BLaER1 treated with 17β-estradiol and CSF1 and Interleukin-3, amounts not matched to agents 10 nM and 100 nM (cell line): ENCODE data around the gene RGS16.

Experiments
- H3K27ac ChIP-seq, 11 experiments: shearing (Covaris generic); formaldehyde crosslinking; 2 replicates each; pipeline ENCODE4 v1.8.1; 2022
- H3K27me3 ChIP-seq, 11 experiments: shearing (Covaris generic); formaldehyde crosslinking; 2 replicates each; pipeline ENCODE4 v1.8.1; 2022
- H3K36me3 ChIP-seq, 11 experiments: shearing (Covaris generic); formaldehyde crosslinking; 2 replicates each; pipeline ENCODE4 v1.8.1; 2022
- H3K4me1 ChIP-seq, 10 experiments: shearing (Covaris generic); formaldehyde crosslinking; 2 replicates each; pipeline ENCODE4 v1.8.1; 2022
- H3K4me2 ChIP-seq, 11 experiments: shearing (Covaris generic); formaldehyde crosslinking; 2 replicates each; pipeline ENCODE4 v1.8.1; 2022
- H3K4me3 ChIP-seq, 10 experiments: shearing (Covaris generic); formaldehyde crosslinking; 2 replicates each; pipeline ENCODE4 v1.8.1; 2022
- H3K9ac ChIP-seq, 11 experiments: shearing (Covaris generic); formaldehyde crosslinking; 2 replicates each; pipeline ENCODE4 v1.8.1; 2022
- H3K9me3 ChIP-seq, 11 experiments: shearing (Covaris generic); formaldehyde crosslinking; replicated peaks in 1 of 11; 2 replicates each; pipeline ENCODE4 v1.8.1; 2022
- H4K20me1 ChIP-seq, 11 experiments: shearing (Covaris generic); formaldehyde crosslinking; 2 replicates each; pipeline ENCODE4 v1.8.1; 2022
- Cebpa-rat ChIP-seq, 11 experiments: shearing (Covaris generic); IDR thresholded peaks; 2 replicates each; pipeline ENCODE4 v1.8.1; 2022

Gene RGS16

GRCh38 chr1:182560392-182560984, 43.7 kb downstream of the RGS16 start:
- TF ChIP-seq Cebpa-rat (IDR thresholded peaks at IDR 0.05), result no peak
- no peaks in the 10 kb centered on the region for H4K20me1 ChIP-seq
- no peak overlapping the region for H3K4me2 ChIP-seq
- no peaks in the 10 kb centered on the region for H3K36me3 ChIP-seq
- no peak overlapping the region for H3K4me3 ChIP-seq
- H3K4me1 ChIP-seq, result peaks cover 0 to 25% (median 14%) of the 10 kb centered on the region in 10 experiments; a peak in 15 of 20 replicates
- H3K27me3 ChIP-seq, result no peaks in the 10 kb centered on the region
- peaks cover 0 to under 1% (median 0%) of the 10 kb centered on the region in 11 experiments; a peak in 1 of 22 replicates for H3K9me3 ChIP-seq
- no peak overlapping the region for H3K27ac ChIP-seq
- H3K9ac ChIP-seq, result no peak overlapping the region

- peak overlapping the region in 8 of 11 experiments; percentile 32 to 61 (median 46); a peak in 14 of 22 replicates for H3K4me2 ChIP-seq
These were observed 47.9 kb downstream of the RGS16 start for GRCh38 chr1:182556279-182556678.

GRCh38 chr1:182555493-182555892, 48.7 kb downstream of the RGS16 start:
- H4K20me1 ChIP-seq, result no peaks in the 10 kb centered on the region
- TF ChIP-seq Cebpa-rat (IDR thresholded peaks at IDR 0.05), result no peak
- peak overlapping the region in 5 of 11 experiments; percentile 6 to 58 (median 27); a peak in 4 of 22 replicates for H3K27ac ChIP-seq
- H3K4me1 ChIP-seq, result peaks cover 0 to 41% (median 30%) of the 10 kb centered on the region in 10 experiments; a peak in 15 of 20 replicates
- H3K27me3 ChIP-seq, result no peaks in the 10 kb centered on the region
- H3K4me2 ChIP-seq, result peak overlapping the region in 9 of 11 experiments; percentile 16 to 61 (median 42); a peak in 16 of 22 replicates
- no peak overlapping the region for H3K9ac ChIP-seq
- H3K4me3 ChIP-seq, result no peak overlapping the region
- H3K9me3 ChIP-seq, result peaks cover 9 to 24% (median 15%) of the 10 kb centered on the region in 11 experiments; a peak in 21 of 22 replicates
- no peaks in the 10 kb centered on the region for H3K36me3 ChIP-seq

More at GRCh38 chr1:182556279-182556678, 47.9 kb downstream of the RGS16 start:
- Histone ChIP-seq H3K36me3 (no peaks in the 10 kb centered on the region), H3K27me3 (no peaks in the 10 kb centered on the region), H4K20me1 (no peaks in the 10 kb centered on the region), H3K9ac (no peak overlapping the region), H3K4me3 (no peak overlapping the region), H3K4me1 (peaks cover 0 to 41% (median 30%) of the 10 kb centered on the region in 10 experiments; a peak in 15 of 20 replicates), H3K27ac (peak overlapping the region in 4 of 11 experiments; percentile 6 to 58 (median 42); a peak in 4 of 22 replicates), H3K9me3 (peaks cover 9 to 19% (median 12%) of the 10 kb centered on the region in 11 experiments; a peak in 21 of 22 replicates)
- no peak for TF ChIP-seq Cebpa-rat (IDR thresholded peaks at IDR 0.05)

- Histone ChIP-seq H3K36me3 (no peaks in the 10 kb centered on the region), H3K4me3 (no peak overlapping the region), H3K9ac (no peak overlapping the region), H3K27me3 (no peaks in the 10 kb centered on the region), H3K4me1 (peaks cover 0 to 33% (median 26%) of the 10 kb centered on the region in 10 experiments; a peak in 15 of 20 replicates), H3K4me2 (no peak overlapping the region), H4K20me1 (no peaks in the 10 kb centered on the region), H3K27ac (no peak overlapping the region), H3K9me3 (peaks cover 9 to 24% (median 15%) of the 10 kb centered on the region in 11 experiments; a peak in 21 of 22 replicates)
- TF ChIP-seq Cebpa-rat (IDR thresholded peaks at IDR 0.05), result no peak
These were observed 51.7 kb downstream of the RGS16 start for GRCh38 chr1:182552527-182552926.

DNA sequence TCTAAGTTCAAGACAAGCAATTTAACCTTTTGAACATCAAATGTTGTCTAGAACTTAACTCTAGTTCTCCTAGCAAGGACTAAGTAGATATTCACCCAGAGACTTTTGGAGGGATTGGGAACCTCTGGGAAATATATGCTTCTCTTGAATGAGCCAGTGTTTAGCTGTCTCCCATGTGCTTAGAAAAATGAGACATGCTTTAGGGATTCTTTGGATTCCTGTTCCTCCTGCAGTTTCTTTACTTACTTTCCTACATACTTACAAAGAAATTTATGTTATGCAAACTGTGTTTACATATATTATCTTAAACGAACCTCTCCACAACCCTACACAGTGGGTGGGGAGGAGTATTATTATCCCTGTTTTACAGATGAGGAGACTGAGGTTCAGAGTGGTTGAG, 54.4 kb downstream of the RGS16 start:
- no peaks in the 10 kb centered on the region for H3K36me3 ChIP-seq
- peaks cover 0 to 18% (median 9%) of the 10 kb centered on the region in 10 experiments; a peak in 12 of 20 replicates for H3K4me1 ChIP-seq
- no peak overlapping the region for H3K4me2 ChIP-seq
- H3K9me3 ChIP-seq, result peaks cover 9 to 24% (median 15%) of the 10 kb centered on the region in 11 experiments; a peak in 21 of 22 replicates
- H3K27ac ChIP-seq, result no peak overlapping the region
- H3K4me3 ChIP-seq, result no peak overlapping the region
- H3K27me3 ChIP-seq, result no peaks in the 10 kb centered on the region
- no peak overlapping the region for H3K9ac ChIP-seq
- no peaks in the 10 kb centered on the region for H4K20me1 ChIP-seq
- no peak for TF ChIP-seq Cebpa-rat (IDR thresholded peaks at IDR 0.05)

- Histone ChIP-seq H3K4me2 (peak overlapping the region in 3 of 11 experiments; percentile 2 to 16 (median 10); a peak in 1 of 22 replicates), H3K9ac (no peak overlapping the region), H3K4me1 (peaks cover 0 to 13% (median 5%) of the 10 kb centered on the region in 10 experiments; a peak in 11 of 20 replicates), H3K36me3 (no peaks in the 10 kb centered on the region), H3K27me3 (no peaks in the 10 kb centered on the region), H3K4me3 (no peak overlapping the region), H4K20me1 (no peaks in the 10 kb centered on the region), H3K27ac (no peak overlapping the region), H3K9me3 (peaks cover 9 to 24% (median 15%) of the 10 kb centered on the region in 11 experiments; a peak in 21 of 22 replicates)
- TF ChIP-seq Cebpa-rat (IDR thresholded peaks at IDR 0.05), result no peak
These were observed 54.8 kb downstream of the RGS16 start for GRCh38 chr1:182549346-182549745.
